Gastroesophageal sphincter (tissue), 4 donors: ENCODE results near the gene ACRBP. TPM values are rescaled to one million over a fixed set of nuclear protein-coding genes. Genes with fewer than 3 reads are reported as not detected.

Source experiments
- ATAC-seq: fragments of 150-250 bp; one replicate; pipeline ENCODE4 v1.9.1; 2016; ENCODE audit warnings: mild to moderate bottlenecking, moderate library complexity
- H3K27ac ChIP-seq, 4 donors: fragments of 200-600 bp; sonication (generic) in 3 of 4; 1 replicate in 3 of 4; 2 replicates in 1 of 4; pipeline ENCODE4 v1.5.1; 2016 to 2019
- H3K27me3 ChIP-seq: fragments of 200-600 bp; sonication (generic); one replicate; pipeline ENCODE4 v1.5.1; 2019
- H3K36me3 ChIP-seq, 2 donors: fragments of 200-600 bp; sonication (generic); one replicate each; pipeline ENCODE4 v1.5.1; 2019; ENCODE audit warnings: control low read depth in 1 of 2
- H3K4me1 ChIP-seq, 3 donors: fragments of 200-600 bp; sonication (generic); 1 replicate in 2 of 3; 2 replicates in 1 of 3; pipeline ENCODE4 v1.5.1; 2016 to 2019; ENCODE audit warnings: control low read depth in 2 of 3
- H3K4me3 ChIP-seq, 2 donors: fragments of 200-600 bp; sonication (generic); one replicate each; pipeline ENCODE4 v1.5.1; 2019; ENCODE audit warnings: mild to moderate bottlenecking in 1 of 2, moderate library complexity in 1 of 2
- H3K9me3 ChIP-seq, 3 donors: fragments of 200-600 bp; sonication (generic); one replicate each; pipeline ENCODE4 v1.5.1; 2017 to 2019; ENCODE audit warnings: control low read depth in 2 of 3
- CTCF ChIP-seq, 4 experiments: fragments of 200-600 bp in 2 of 4; fragments of 450-650 bp in 2 of 4; sonication (generic) in 1 of 4; IDR thresholded peaks; one replicate each; pipeline ENCODE4 v1.5.1; 2017 to 2019; ENCODE audit warnings: antibody characterized with exemption in 4 of 4, mild to moderate bottlenecking in 2 of 4, moderate library complexity in 2 of 4
- EP300 ChIP-seq: sonication (generic); formaldehyde crosslinking; IDR thresholded peaks from one replicate; pipeline ENCODE4 v1.6.1; 2017; ENCODE audit warnings: antibody characterized with exemption, mild to moderate bottlenecking
- POLR2A ChIP-seq, 2 donors: fragments of 450-650 bp; IDR thresholded peaks; one replicate each; pipeline ENCODE4 v1.6.1; 2017; ENCODE audit warnings: antibody characterized with exemption in 2 of 2, mild to moderate bottlenecking in 2 of 2, moderate library complexity in 1 of 2
- POLR2AphosphoS5 ChIP-seq: sonication (generic); formaldehyde crosslinking; IDR thresholded peaks from one replicate; pipeline ENCODE4 v1.6.1; 2017; ENCODE audit warnings: antibody characterized with exemption
- WGBS, 2 donors: methylation state at CpG; one replicate each; pipeline ENCODE4 v1.1.5; 2018; ENCODE audit warnings: low coverage in 1 of 2; 5-methylcytosine and 5-hydroxymethylcytosine counted together
- total RNA-seq, 4 donors: library from RNA; depleted of rRNA; stranded (reverse); fragments of >200 nt; gene quantifications; one replicate each; pipeline ENCODE4 v1.1.0, GENCODE V29; 2016

The ACRBP gene
- total RNA-seq, 4 donors from 2014 or later: 0.81 to 3.2 (median 2.4) TPM; not detected in 1

GRCh38 chr12:6685814-6686213 is 38.6 kb upstream of the ACRBP start:
- H3K4me3 ChIP-seq: no peak overlapping the region
- peaks cover 7 to 58% (median 17%) of the 10 kb centered on the region in 3 donors for H3K4me1 ChIP-seq
- H3K27ac ChIP-seq: no peak overlapping the region
- no peak for ATAC-seq
- WGBS, 2 donors: 50 to 59% methylated on average over 3 of the region's 3 CpGs
- peaks cover 0 to 29% of the 10 kb centered on the region in 2 donors for H3K36me3 ChIP-seq
- H3K27me3 ChIP-seq: no peaks in the 10 kb centered on the region
- no peaks in the 10 kb centered on the region for H3K9me3 ChIP-seq
- TF ChIP-seq CTCF (IDR thresholded peaks at IDR 0.05) (no peak), POLR2A (IDR thresholded peaks at IDR 0.05) (no peak), EP300 (no peak), POLR2AphosphoS5 (no peak)

- WGBS, 2 donors: 53 to 64% methylated on average over 5 to 6 of the region's 6 CpGs
- no peak for ATAC-seq
- peak; percentile 17 to 40 (median 32) for TF ChIP-seq CTCF (IDR thresholded peaks at IDR 0.05)
- no peak for TF ChIP-seq EP300
- H3K27ac ChIP-seq: no peak overlapping the region
- H3K9me3 ChIP-seq: no peaks in the 10 kb centered on the region
- H3K36me3 ChIP-seq: peaks cover 0 to 39% of the 10 kb centered on the region in 2 donors
- H3K4me1 ChIP-seq: peaks cover 7 to 48% (median 17%) of the 10 kb centered on the region in 3 donors
- no peak overlapping the region for H3K4me3 ChIP-seq
- no peaks in the 10 kb centered on the region for H3K27me3 ChIP-seq
These were observed 37.4 kb upstream of the ACRBP start for GRCh38 chr12:6684609-6685008.

GRCh38 chr12:6676962-6677361 is 29.7 kb upstream of the ACRBP start:
- Histone ChIP-seq H3K4me3 (no peak overlapping the region), H3K27ac (no peak overlapping the region), H3K27me3 (no peaks in the 10 kb centered on the region), H3K9me3 (no peaks in the 10 kb centered on the region), H3K36me3 (peaks cover 9 to 88% of the 10 kb centered on the region in 2 donors), H3K4me1 (no peaks in the 10 kb centered on the region)
- ATAC-seq: no peak
- no peak for TF ChIP-seq POLR2A (IDR thresholded peaks at IDR 0.05)
- TF ChIP-seq CTCF (IDR thresholded peaks at IDR 0.05): no peak
- no peak for TF ChIP-seq POLR2AphosphoS5
- TF ChIP-seq EP300: no peak
- 93% methylated on average over 5 of the region's 5 CpGs; no CpG with 5 or more reads in 1 of the 2 donors for WGBS, 2 donors

GRCh38 chr12:6672143-6672542 is 24.9 kb upstream of the ACRBP start:
- Histone ChIP-seq H3K4me3 (no peak overlapping the region), H3K36me3 (peaks cover 2 to 100% of the 10 kb centered on the region in 2 donors), H3K27ac (no peak overlapping the region), H3K27me3 (no peaks in the 10 kb centered on the region), H3K9me3 (no peaks in the 10 kb centered on the region), H3K4me1 (no peaks in the 10 kb centered on the region)
- WGBS, 2 donors: 84 to 91% methylated on average over 5 to 6 of the region's 18 CpGs
- ATAC-seq: no peak
- TF ChIP-seq POLR2A (IDR thresholded peaks at IDR 0.05) (no peak), CTCF (IDR thresholded peaks at IDR 0.05) (no peak), EP300 (no peak), POLR2AphosphoS5 (no peak)

- TF ChIP-seq POLR2AphosphoS5 (no peak), EP300 (no peak), POLR2A (IDR thresholded peaks at IDR 0.05) (no peak), CTCF (IDR thresholded peaks at IDR 0.05) (no peak)
- H3K27me3 ChIP-seq: no peaks in the 10 kb centered on the region
- no peaks in the 10 kb centered on the region for H3K9me3 ChIP-seq
- WGBS, 2 donors: 74 to 77% methylated on average over 3 to 4 of the region's 8 CpGs
- H3K36me3 ChIP-seq: peaks cover 0 to 70% of the 10 kb centered on the region in 2 donors
- H3K27ac ChIP-seq: no peak overlapping the region
- ATAC-seq: no peak
- H3K4me1 ChIP-seq: no peaks in the 10 kb centered on the region
- H3K4me3 ChIP-seq: no peak overlapping the region
These were observed 20.5 kb upstream of the ACRBP start for GRCh38 chr12:6667559-6668210.
